Posterior vena cava (tissue), 2 donors: Measurements from ENCODE around the gene WDR64. TPM values are rescaled to one million over a fixed set of nuclear protein-coding genes. Genes with fewer than 3 reads are reported as not detected.
A peak's percentile ranks its signal among the peaks of the same experiment; 100 is the strongest.

Experiments used
- DNase-seq: peaks from one replicate; pipeline ENCODE4 v3.0.0-alpha.2; 2020; ENCODE audit warnings: low spot score
- intact Hi-C, 2 donors: fragments of 100-400 bp; cut with DNase I; formaldehyde crosslinking; loops; one replicate each; pipeline versions ENCODE4 v1.14.1 to v1.14.2; 2022 to 2023
- total RNA-seq, 2 donors: library from RNA; stranded (reverse); fragmentation: NEBNext Ultra II Directional; extraction: Animal tissue kit (Norgen Biotek cat#: 25700); gene quantifications; one replicate each; pipeline ENCODE4 v1.2.1, GENCODE V29; 2021
- donor health status: DM: yes; HTN: yes; CAD: no.
- donor health status: DM: yes; HTN: yes; CAD: no.

The WDR64 gene
- total RNA-seq, 2 donors from 2014 or later: not detected

DNA sequence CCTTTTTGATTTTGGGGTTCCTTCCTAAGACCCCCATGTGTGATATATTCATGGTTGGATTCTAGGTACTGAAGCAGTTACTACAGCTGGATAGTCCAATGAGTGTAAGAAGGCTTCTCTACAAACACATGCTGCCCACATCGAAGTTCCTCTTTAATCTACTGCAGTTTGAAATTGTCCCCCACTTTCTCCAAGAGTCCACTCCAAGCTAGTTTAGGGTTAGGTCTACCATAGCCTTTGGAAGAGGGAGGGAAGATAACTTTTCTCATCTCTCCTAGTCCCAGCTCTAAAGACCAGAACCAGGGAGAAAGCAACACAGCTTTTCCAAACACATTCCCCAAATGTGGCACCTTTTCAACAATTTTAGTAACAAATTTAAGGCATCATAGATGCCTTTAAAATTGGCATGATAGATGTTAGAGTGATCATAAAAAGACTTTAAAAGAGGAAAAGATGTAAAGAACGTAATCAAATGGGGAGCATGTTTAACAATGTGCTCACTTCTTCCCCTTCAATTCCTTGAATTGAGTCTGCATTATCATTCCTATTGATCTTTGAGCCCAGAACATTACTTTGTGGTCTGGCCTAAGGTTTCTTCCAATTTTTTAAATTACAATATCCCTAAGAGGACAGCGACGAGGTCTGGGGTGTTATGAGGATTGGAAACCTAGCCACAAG, 194.9 kb downstream of the WDR64 start:
- DNase-seq: no peak
- intact Hi-C loops: no loop called here

DNA sequence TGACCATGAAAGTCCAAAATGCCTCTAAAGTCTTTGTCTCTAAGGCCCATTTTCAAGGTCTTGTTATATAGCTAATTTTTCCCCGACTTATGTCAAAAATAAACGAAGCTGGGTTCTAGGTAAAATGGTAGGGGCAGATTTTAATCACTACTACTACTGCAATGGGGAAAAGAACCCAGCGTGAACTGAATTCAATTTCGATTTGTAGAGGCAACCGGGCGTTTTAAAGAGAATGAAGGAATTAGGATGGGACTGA, 195.4 kb downstream of the WDR64 start:
- no peak for DNase-seq
- intact Hi-C loops: no loop called here

GRCh38 chr1:241847796-241848685, 196.0 kb downstream of the WDR64 start, which contains the start of gene EXO1:
Gene EXO1 (plus strand): TSS chr1:241848204. CDS start chr1:241850426, 2,222 bp downstream.
- intact Hi-C loops: no loop called here

DNA sequence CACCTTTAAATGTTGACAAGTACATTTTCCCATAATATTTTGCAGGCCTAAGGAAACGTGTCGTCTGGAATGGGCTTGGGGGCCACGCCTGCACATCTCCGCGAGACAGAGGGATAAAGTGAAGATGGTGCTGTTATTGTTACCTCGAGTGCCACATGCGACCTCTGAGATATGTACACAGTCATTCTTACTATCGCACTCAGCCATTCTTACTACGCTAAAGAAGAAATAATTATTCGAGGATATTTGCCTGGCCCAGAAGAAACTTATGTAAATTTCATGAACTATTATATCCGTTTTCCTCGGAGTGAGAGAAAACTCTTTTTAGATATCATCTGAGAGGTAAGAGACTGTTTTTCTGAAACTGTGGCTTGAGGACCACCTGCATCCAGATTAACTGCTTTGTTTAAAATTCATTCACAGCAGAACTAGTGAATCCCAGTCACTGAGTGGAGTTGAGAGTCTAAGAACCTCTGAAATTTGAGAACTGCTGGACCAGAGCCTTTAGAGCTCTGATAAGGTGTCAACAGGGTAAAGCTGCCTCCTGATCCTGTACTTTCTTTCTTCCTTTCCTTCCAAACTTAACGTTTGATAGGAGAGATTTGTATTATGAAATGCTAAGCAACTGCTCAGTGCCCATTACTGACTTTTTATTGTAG, 196.7 kb downstream of the WDR64 start:
- no peak for DNase-seq
- intact Hi-C loops: no loop called here

More at GRCh38 chr1:241847796-241848685, 196.0 kb downstream of the WDR64 start, which contains the start of gene EXO1:
- peak; percentile 96 for DNase-seq

GRCh38 chr1:241849345-241849695, 197.2 kb downstream of the WDR64 start:
- no peak for DNase-seq
- intact Hi-C loops: no loop called here

Other genes starting within 250 kb of the WDR64 start
- gene FH, start 132.5 kb upstream of the WDR64 start, total RNA-seq: 10 to 100 TPM; 45.0 to 54.1 TPM
- 1 to 10 TPM; 1.1 to 1.2 TPM for gene KMO, start 119.9 kb upstream of the WDR64 start, total RNA-seq
- gene CHML, start 11.9 kb upstream of the WDR64 start, total RNA-seq: 10 to 100 TPM in 1 of 2 donors, 1 to 10 TPM in 1; 4.9 to 11.2 TPM
- 1 to 10 TPM; 4.0 to 4.1 TPM for gene OPN3, start 11.9 kb upstream of the WDR64 start, total RNA-seq
- gene EXO1, start 195.9 kb downstream of the WDR64 start, total RNA-seq: under 1 TPM in 1 of 2 donors, not detected in 1; 0.29 TPM